A549 (cell line): ENCODE measurements around the gene ZFYVE19. TPM values are rescaled to one million over a fixed set of nuclear protein-coding genes. Genes with fewer than 3 reads are reported as not detected.

ENCODE experiments used
- ATAC-seq, 2 experiments: fragments of 200-7000 bp in 1 of 2; fragments of >200 bp in 1 of 2; cut with Nextera tagmentation in 1 of 2; cut with Tn5 transposase in 1 of 2; 3 replicates each; pipeline versions ENCODE4 v1.8.0 to v1.9.1; 2018 to 2020; ENCODE audit warnings: mild to moderate bottlenecking in 1 of 2, moderate library complexity in 1 of 2
- CTCF ChIA-PET: fragments of 300-600 bp; sonication (Branson Sonifier 250); formaldehyde crosslinking; extraction: SDS; loops from one replicate; lab custom pipeline; 2021; ENCODE audit warnings: antibody characterized with exemption, inconsistent platforms; lab: Yijun Ruan, JAX
- POLR2A ChIA-PET: fragments of 350-600 bp; formaldehyde crosslinking; extraction: SDS; loops from one replicate; lab custom pipeline; 2021; ENCODE audit warnings: antibody characterized with exemption, inconsistent platforms; lab: Yijun Ruan, JAX
- DNase-seq, 2 experiments: peaks; one replicate each; pipeline versions ENCODE4 v3.0.0 to v3.0.0-alpha.2; 2011 to 2016; ENCODE audit warnings: low read depth in 1 of 2, low spot score in 1 of 2
- FAIRE-seq: peaks from 2 replicates; lab custom pipeline; 2011; peaks lifted over from hg19 to GRCh38; lab: Jason Lieb, UNC
- H3K27ac ChIP-seq, 2 experiments: fragments of >200 bp; sonication (Bioruptor Twin); formaldehyde crosslinking; 3 replicates each; pipeline ENCODE4 v1.5.1; 2016 to 2017
- H3K4me1 ChIP-seq: fragments of >200 bp; sonication (Bioruptor Twin); formaldehyde crosslinking; 3 replicates; pipeline ENCODE4 v1.6.1; 2016
- H3K4me2 ChIP-seq: fragments of >200 bp; sonication (Bioruptor Twin); formaldehyde crosslinking; 3 replicates; pipeline ENCODE4 v1.6.1; 2016
- H3K4me3 ChIP-seq: fragments of >200 bp; sonication (Bioruptor Twin); formaldehyde crosslinking; 3 replicates; pipeline ENCODE4 v1.5.1; 2016
- H3K9me3 ChIP-seq: fragments of >200 bp; sonication (Bioruptor Twin); formaldehyde crosslinking; 3 replicates; pipeline ENCODE4 v1.6.1; 2016
- BCL3 ChIP-seq: fragments of >200 bp; sonication (Bioruptor Twin); formaldehyde crosslinking; IDR thresholded peaks from 3 replicates; pipeline ENCODE4 v1.6.1; 2016
- CEBPB ChIP-seq, 2 experiments: fragments of >200 bp in 1 of 2; sonication (Bioruptor Twin) in 1 of 2; formaldehyde crosslinking in 1 of 2; IDR thresholded peaks; 2 replicates each; pipeline ENCODE4 v1.6.1; 2012 to 2016
- CHD4 ChIP-seq: fragments of 200-600 bp; sonication (generic); IDR thresholded peaks from 2 replicates; pipeline ENCODE4 v1.6.1; 2016; ENCODE audit warnings: antibody characterized with exemption, mild to moderate bottlenecking, borderline replicate concordance
- E2F6 ChIP-seq: IDR thresholded peaks from 2 replicates; pipeline ENCODE4 v1.6.1; 2012; ENCODE audit warnings: low read depth, borderline replicate concordance
- EHF ChIP-seq: fragments of 250-450 bp; sonication (Bioruptor Pico); IDR thresholded peaks from 2 replicates; pipeline ENCODE4 v1.5.0; 2020; ENCODE audit warnings: mild to moderate bottlenecking
- ESRRA ChIP-seq: fragments of 150-350 bp; IDR thresholded peaks from 2 replicates; pipeline ENCODE4 v1.6.1; 2014; ENCODE audit warnings: mild to moderate bottlenecking, low read length, borderline replicate concordance
- GATA3 ChIP-seq: IDR thresholded peaks from 2 replicates; pipeline ENCODE4 v1.6.1; 2012; ENCODE audit warnings: borderline replicate concordance
- KDM1A ChIP-seq: fragments of 200-600 bp; sonication (generic); IDR thresholded peaks from 2 replicates; pipeline ENCODE4 v1.6.1; 2016; ENCODE audit warnings: low read depth, mild to moderate bottlenecking
- KDM5A ChIP-seq: fragments of 200-600 bp; sonication (generic); IDR thresholded peaks from 2 replicates; pipeline ENCODE4 v1.6.1; 2016; ENCODE audit warnings: antibody characterized with exemption, mild to moderate bottlenecking
- MAX ChIP-seq: IDR thresholded peaks from 2 replicates; pipeline ENCODE4 v1.6.1; 2012
- PBX3 ChIP-seq: IDR thresholded peaks from 2 replicates; pipeline ENCODE4 v1.6.1; 2012
- POLR2AphosphoS2 ChIP-seq: conservative IDR thresholded peaks from 2 replicates; pipeline ENCODE4 v1.6.1; 2012; ENCODE audit warnings: low read length, improper control_type of control experiment, inconsistent platforms
- REST ChIP-seq: fragments of 200-600 bp; sonication (generic); IDR thresholded peaks from 2 replicates; pipeline ENCODE4 v1.6.1; 2016; ENCODE audit warnings: antibody characterized with exemption, mild to moderate bottlenecking, moderate library complexity
- TFCP2L1 ChIP-seq: fragments of 250-450 bp; sonication (Bioruptor Pico); IDR thresholded peaks from 2 replicates; pipeline ENCODE4 v1.5.0; 2021; ENCODE audit warnings: mild to moderate bottlenecking
- USF2 ChIP-seq: fragments of 450-650 bp; IDR thresholded peaks from 2 replicates; pipeline ENCODE4 v1.6.1; 2014; ENCODE audit warnings: antibody characterized with exemption
- WGBS: methylation state at CpG from one replicate; pipeline ENCODE4 v1.1.6; 2017; ENCODE audit errors: missing lambda C conversion rate; 5-methylcytosine and 5-hydroxymethylcytosine counted together
- polyA plus RNA-seq, 4 experiments: library from polyadenylated mRNA; depleted of rRNA in 3 of 4; stranded (reverse); fragments of >200 nt; fragmentation: RNase III in 1 of 4; extraction: RNeasy Plus Mini Kit Qiagen cat#74134 plus additional on column Dnase treatment in 1 of 4; gene quantifications; 2 replicates in 3 of 4; 3 replicates in 1 of 4; pipeline ENCODE4 v1.2.3, GENCODE V29; 2011 to 2017

The ZFYVE19 gene
- polyA plus RNA-seq, 2 of the 4 experiments (the other 2 are of a cell fraction): 15.6 to 25.6 TPM

GRCh38 chr15:40803688-40804087 lies 3.2 kb upstream of the ZFYVE19 start:
- 93% methylated on average over 1 of the region's 1 CpG for WGBS
- DNase-seq (no peak), ATAC-seq (no peak), FAIRE-seq (no peak)
- TF ChIP-seq EHF (CRISPR knock-in tag): no peak
- TF ChIP-seq GATA3: no peak
- no peak for TF ChIP-seq REST
- TF ChIP-seq BCL3: no peak
- no peak overlapping the region for H3K4me2 ChIP-seq
- ChIA-PET POLR2A (interaction anchor here (0.6 kb wide), 1 partner anchor 11 kb away, joined by 7 read pairs; no protein-coding TSS in a partner anchor), CTCF (interaction anchor here (0.6 to 1.5 kb wide), 2 partner anchors 54 to 138 kb away, joined by 3 to 6 read pairs; no protein-coding TSS in a partner anchor)
- peaks cover 14% of the 10 kb centered on the region; the same call in 1 of the 3 replicates for H3K4me1 ChIP-seq
- H3K9me3 ChIP-seq: no peaks in the 10 kb centered on the region
- no peak overlapping the region for H3K27ac ChIP-seq
- no peak overlapping the region for H3K4me3 ChIP-seq

GRCh38 chr15:40806672-40807027 lies 239 bp upstream of the ZFYVE19 start:
- 0% methylated on average over 2 of the region's 2 CpGs for WGBS
- DNase-seq: no peak

GRCh38 chr15:40807888-40808461 lies 1.1 kb downstream of the ZFYVE19 start:
- Histone ChIP-seq H3K4me3 (peak overlapping the region; percentile 83), H3K4me2 (peak overlapping the region; percentile 83), H3K9me3 (no peaks in the 10 kb centered on the region), H3K27ac (peak overlapping the region; percentile 72 to 99)
- DNase-seq (no peak), ATAC-seq (peak; percentile 4 to 13; a peak in 1 of 6 replicates), FAIRE-seq (no peak)
- TF ChIP-seq TFCP2L1 (CRISPR knock-in tag): no peak
- TF ChIP-seq CHD4: no peak
- no peak for TF ChIP-seq PBX3
- no peak for TF ChIP-seq GATA3
- TF ChIP-seq POLR2AphosphoS2: no peak
- TF ChIP-seq ESRRA: no peak
- peak; percentile 70; the same call in 1 of the 2 replicates for TF ChIP-seq KDM1A
- TF ChIP-seq E2F6: 0 out of 2 replicates have a peak, but pooled peaks have one; percentile 46
- no peak for TF ChIP-seq USF2
- TF ChIP-seq CEBPB (IDR thresholded peaks at IDR 0.05): no peak
- TF ChIP-seq KDM5A: no peak
- TF ChIP-seq, all 56 proteins: peak for 2
- WGBS: 6% methylated on average over 19 of the region's 19 CpGs
- peaks cover 11% of the 10 kb centered on the region; the same call in 1 of the 3 replicates for H3K4me1 ChIP-seq
- ChIA-PET CTCF (no interaction called here), POLR2A (no interaction called here)

More at GRCh38 chr15:40806672-40807027, 239 bp upstream of the ZFYVE19 start:
- TF ChIP-seq MAX (peak; percentile 17; the same call in 1 of the 2 replicates), TFCP2L1 (CRISPR knock-in tag) (no peak)
- peak overlapping the region; percentile 96 to 99 for H3K27ac ChIP-seq
- peak overlapping the region; percentile 99 for H3K4me2 ChIP-seq
- peak overlapping the region; percentile 83 for H3K4me3 ChIP-seq
- ChIA-PET POLR2A (interaction anchor here (0.6 kb wide), 2 partner anchors 72 to 98 kb away, joined by 4 to 13 read pairs; no protein-coding TSS in a partner anchor), CTCF (interaction anchor here (1.0 to 1.6 kb wide), 3 partner anchors 16 to 87 kb away, joined by 3 to 5 read pairs (median 3); partner anchors contain the start of gene VPS18)
- H3K4me1 ChIP-seq: peaks cover 11% of the 10 kb centered on the region; the same call in 1 of the 3 replicates
- no peak for FAIRE-seq
- H3K9me3 ChIP-seq: no peaks in the 10 kb centered on the region
- ATAC-seq: peak in 1 of 2 experiments; percentile 1; a peak in 2 of 6 replicates
